ENCODE measurements around the gene FOXD2. TPM values are rescaled to one million over a fixed set of nuclear protein-coding genes. Genes with fewer than 3 reads are reported as not detected.

The FOXD2 gene
- total and polyA plus RNA-seq, 2 donors: 0.05 to 0.16 TPM

DNA sequence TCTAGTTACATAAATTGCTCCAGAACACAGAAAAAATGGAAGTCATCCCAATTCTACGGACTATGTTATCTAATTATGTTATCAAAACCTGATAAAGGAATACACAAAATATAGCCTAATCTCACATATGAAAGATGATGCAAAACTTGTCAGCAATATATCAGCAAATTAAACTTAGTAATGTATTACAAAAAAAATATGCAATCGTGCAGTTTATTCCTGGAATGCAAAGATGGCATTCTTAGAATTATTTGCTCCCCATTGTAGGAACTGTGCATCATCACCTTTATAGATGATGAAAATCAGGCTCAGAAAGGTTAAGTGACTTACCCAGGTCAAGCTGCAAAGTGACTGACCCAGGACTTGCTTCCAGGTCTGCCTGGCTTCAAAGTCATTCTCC is 14.0 kb upstream of the FOXD2 start:
- no peaks in the 10 kb centered on the region for H3K4me1 ChIP-seq (ENCODE audit: control insufficient read depth in 2 of 2, insufficient read depth in 2 of 2, low read length in 2 of 2)
- H3K4me3 ChIP-seq (ENCODE audit: low read length in 2 of 2): no peak overlapping the region
- no peak for DNase-seq (ENCODE audit: low read depth in 6 of 9, low spot score in 9 of 9)
- no peak overlapping the region for H3K27ac ChIP-seq (ENCODE audit: low read depth in 1 of 2, low read length in 1 of 2)
- H3K36me3 ChIP-seq (ENCODE audit: control insufficient read depth in 2 of 2, insufficient read depth in 2 of 2, low read length in 1 of 2): no peaks in the 10 kb centered on the region
- 59% methylated on average over 2 of the region's 2 CpGs for WGBS
- peaks cover 8 to 58% of the 10 kb centered on the region in 2 donors for H3K27me3 ChIP-seq (ENCODE audit: control insufficient read depth in 2 of 2, insufficient read depth in 1 of 2, low read length in 1 of 2)
- H3K9me3 ChIP-seq (ENCODE audit: control insufficient read depth in 2 of 2, insufficient read depth in 1 of 2, low read length in 1 of 2): no peaks in the 10 kb centered on the region

DNA sequence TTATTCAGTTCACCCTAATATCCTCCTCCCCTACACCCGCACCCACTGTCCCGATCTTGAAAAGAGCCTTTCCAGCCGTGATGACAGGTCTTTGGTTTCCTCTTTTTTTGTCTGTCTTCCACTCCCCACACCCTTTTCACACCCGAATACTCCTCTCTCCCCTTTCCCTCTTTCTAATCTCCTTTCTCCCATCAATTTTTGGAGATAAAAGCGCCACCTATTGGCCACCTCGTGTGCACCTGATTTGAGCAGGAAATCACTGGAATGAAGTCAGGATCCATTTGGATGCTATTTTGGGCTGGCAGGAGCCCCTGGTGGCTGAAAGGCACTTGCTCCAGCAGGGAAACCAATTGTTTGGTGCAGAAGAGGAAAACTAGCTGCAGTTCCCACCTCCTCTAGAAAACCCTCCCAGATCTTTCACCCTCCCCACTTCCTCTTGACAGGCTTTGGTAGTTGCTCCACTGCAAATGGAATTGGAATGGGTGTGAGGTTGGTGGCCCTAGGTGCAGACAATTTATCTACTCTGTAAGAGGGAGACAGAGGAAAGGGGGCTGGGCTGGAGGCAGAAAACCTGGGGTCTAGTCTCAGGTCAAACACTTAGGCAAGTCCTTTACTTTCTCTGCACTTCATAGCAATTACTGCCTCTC is 13.4 kb upstream of the FOXD2 start:
- WGBS: 7% methylated on average over 6 of the region's 6 CpGs
- Histone ChIP-seq H3K27me3 (ENCODE audit: control insufficient read depth in 2 of 2, insufficient read depth in 1 of 2, low read length in 1 of 2) (peaks cover 3 to 52% of the 10 kb centered on the region in 2 donors), H3K9me3 (ENCODE audit: control insufficient read depth in 2 of 2, insufficient read depth in 1 of 2, low read length in 1 of 2) (no peaks in the 10 kb centered on the region), H3K4me3 (ENCODE audit: low read length in 2 of 2) (no peak overlapping the region), H3K4me1 (ENCODE audit: control insufficient read depth in 2 of 2, insufficient read depth in 2 of 2, low read length in 2 of 2) (no peaks in the 10 kb centered on the region), H3K27ac (ENCODE audit: low read depth in 1 of 2, low read length in 1 of 2) (no peak overlapping the region), H3K36me3 (ENCODE audit: control insufficient read depth in 2 of 2, insufficient read depth in 2 of 2, low read length in 1 of 2) (no peaks in the 10 kb centered on the region)
- DNase-seq (ENCODE audit: low read depth in 6 of 9, low spot score in 9 of 9): no peak

DNA sequence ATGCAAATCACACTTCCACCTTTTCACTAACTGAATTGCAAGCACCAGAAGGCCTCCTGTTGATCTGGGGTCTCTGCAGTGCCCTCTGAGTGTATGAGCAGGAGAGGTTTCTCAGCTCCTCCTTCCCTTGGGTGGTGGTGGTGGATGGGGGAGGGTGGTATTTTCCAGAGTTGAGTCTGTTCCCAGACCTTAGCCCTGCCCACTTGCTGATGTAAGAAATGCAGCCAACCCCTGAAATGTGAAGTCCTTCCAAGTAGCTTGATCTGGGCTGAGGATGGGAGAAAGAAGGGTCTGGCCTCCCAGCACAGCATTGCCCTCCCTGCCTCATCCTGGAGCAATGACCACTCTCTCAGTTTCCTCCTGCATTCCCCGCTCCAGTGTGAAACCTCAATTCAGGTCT is 6.3 kb upstream of the FOXD2 start:
- WGBS: 98% methylated on average over 1 of the region's 1 CpG
- H3K4me1 ChIP-seq (ENCODE audit: control insufficient read depth in 2 of 2, insufficient read depth in 2 of 2, low read length in 2 of 2): peaks cover 5 to 31% of the 10 kb centered on the region in 2 donors
- H3K27ac ChIP-seq (ENCODE audit: low read depth in 1 of 2, low read length in 1 of 2): no peak overlapping the region
- no peaks in the 10 kb centered on the region for H3K36me3 ChIP-seq (ENCODE audit: control insufficient read depth in 2 of 2, insufficient read depth in 2 of 2, low read length in 1 of 2)
- peaks cover 0 to 3% of the 10 kb centered on the region in 2 donors for H3K9me3 ChIP-seq (ENCODE audit: control insufficient read depth in 2 of 2, insufficient read depth in 1 of 2, low read length in 1 of 2)
- H3K27me3 ChIP-seq (ENCODE audit: control insufficient read depth in 2 of 2, insufficient read depth in 1 of 2, low read length in 1 of 2): peaks cover 42 to 76% of the 10 kb centered on the region in 2 donors
- H3K4me3 ChIP-seq (ENCODE audit: low read length in 2 of 2): no peak overlapping the region
- no peak for DNase-seq (ENCODE audit: low read depth in 6 of 9, low spot score in 9 of 9)

DNA sequence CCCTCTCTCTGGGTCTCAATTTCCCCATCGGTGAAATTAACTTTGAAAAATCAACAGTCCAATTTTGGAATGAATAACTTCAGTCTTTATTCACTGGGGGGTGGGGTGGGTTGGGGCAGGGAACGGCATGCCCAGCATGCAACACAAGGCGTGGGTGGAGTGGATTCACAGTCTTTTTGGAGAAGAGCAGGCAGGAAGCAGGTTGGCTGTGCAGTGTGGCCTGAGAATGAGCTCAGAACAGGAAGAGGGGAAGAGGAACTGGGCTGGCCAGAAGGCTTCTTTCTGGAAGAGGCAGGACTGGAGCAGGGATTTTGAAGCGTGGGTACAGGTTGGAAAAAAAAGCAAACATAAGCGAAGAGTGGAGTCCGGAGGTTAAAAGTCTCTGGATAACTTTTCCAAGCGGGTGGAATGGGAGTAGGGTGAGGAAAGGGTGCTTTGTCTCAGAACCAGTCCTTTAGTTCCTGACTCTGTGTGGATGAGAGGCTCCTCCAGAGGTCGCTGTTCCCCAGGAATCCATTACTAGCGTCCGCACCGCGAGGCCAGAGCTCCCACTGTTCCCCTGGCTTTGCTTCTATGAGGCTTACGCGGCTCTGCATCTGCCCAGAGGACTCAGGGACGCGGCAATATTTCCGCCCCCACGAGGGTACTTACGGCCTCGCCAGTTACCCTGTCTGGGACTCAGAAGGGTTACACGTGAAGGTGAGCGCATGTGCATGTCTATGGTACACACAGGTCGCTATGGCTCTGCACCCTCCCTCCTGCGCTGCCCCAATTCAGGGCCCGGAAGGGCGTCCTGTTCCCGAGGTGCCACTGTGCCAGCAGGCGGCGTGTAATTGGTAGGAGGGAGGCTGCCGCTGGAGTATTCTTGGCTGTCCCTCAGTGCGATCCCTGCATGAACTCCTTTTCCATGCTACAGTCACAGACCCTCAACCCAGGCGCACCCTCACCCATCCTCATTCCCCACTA is 5.5 kb upstream of the FOXD2 start:
- Histone ChIP-seq H3K27me3 (ENCODE audit: control insufficient read depth in 2 of 2, insufficient read depth in 1 of 2, low read length in 1 of 2) (peaks cover 42 to 78% of the 10 kb centered on the region in 2 donors), H3K27ac (ENCODE audit: low read depth in 1 of 2, low read length in 1 of 2) (no peak overlapping the region), H3K36me3 (ENCODE audit: control insufficient read depth in 2 of 2, insufficient read depth in 2 of 2, low read length in 1 of 2) (no peaks in the 10 kb centered on the region), H3K9me3 (ENCODE audit: control insufficient read depth in 2 of 2, insufficient read depth in 1 of 2, low read length in 1 of 2) (peaks cover 0 to 3% of the 10 kb centered on the region in 2 donors), H3K4me3 (ENCODE audit: low read length in 2 of 2) (peak overlapping the region in 1 of 2 donors; percentile 34), H3K4me1 (ENCODE audit: control insufficient read depth in 2 of 2, insufficient read depth in 2 of 2, low read length in 2 of 2) (peaks cover 5 to 36% of the 10 kb centered on the region in 2 donors)
- peak in 7 of 9 donors; percentile 38 to 77 (median 59) for DNase-seq (ENCODE audit: low read depth in 6 of 9, low spot score in 9 of 9)
- WGBS: 8% methylated on average over 32 of the region's 32 CpGs

DNA sequence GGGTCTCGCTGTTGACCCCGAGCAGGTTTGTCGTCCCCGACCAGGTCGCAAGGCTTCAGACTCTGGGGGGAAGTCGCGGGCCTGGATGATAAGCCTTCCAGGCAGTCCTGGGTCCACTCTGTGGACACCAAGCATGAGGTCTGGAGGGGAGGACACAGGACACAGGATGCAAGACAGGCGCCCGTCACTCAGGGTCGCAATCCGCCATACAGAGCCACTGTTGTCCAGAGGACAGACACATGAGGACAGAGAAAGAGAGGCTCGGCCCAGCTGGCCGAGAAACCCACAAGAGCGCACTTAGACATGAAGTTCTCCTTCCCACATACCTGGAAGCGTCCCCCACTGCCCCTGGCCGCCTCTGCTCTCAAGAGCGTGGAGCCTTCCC is 4.8 kb upstream of the FOXD2 start:
- Histone ChIP-seq H3K36me3 (ENCODE audit: control insufficient read depth in 2 of 2, insufficient read depth in 2 of 2, low read length in 1 of 2) (no peaks in the 10 kb centered on the region), H3K4me1 (ENCODE audit: control insufficient read depth in 2 of 2, insufficient read depth in 2 of 2, low read length in 2 of 2) (peaks cover 6 to 36% of the 10 kb centered on the region in 2 donors), H3K27me3 (ENCODE audit: control insufficient read depth in 2 of 2, insufficient read depth in 1 of 2, low read length in 1 of 2) (peaks cover 44 to 79% of the 10 kb centered on the region in 2 donors), H3K9me3 (ENCODE audit: control insufficient read depth in 2 of 2, insufficient read depth in 1 of 2, low read length in 1 of 2) (peaks cover 0 to 3% of the 10 kb centered on the region in 2 donors), H3K27ac (ENCODE audit: low read depth in 1 of 2, low read length in 1 of 2) (no peak overlapping the region), H3K4me3 (ENCODE audit: low read length in 2 of 2) (no peak overlapping the region)
- DNase-seq (ENCODE audit: low read depth in 6 of 9, low spot score in 9 of 9): no peak
- 19% methylated on average over 17 of the region's 17 CpGs for WGBS

DNA sequence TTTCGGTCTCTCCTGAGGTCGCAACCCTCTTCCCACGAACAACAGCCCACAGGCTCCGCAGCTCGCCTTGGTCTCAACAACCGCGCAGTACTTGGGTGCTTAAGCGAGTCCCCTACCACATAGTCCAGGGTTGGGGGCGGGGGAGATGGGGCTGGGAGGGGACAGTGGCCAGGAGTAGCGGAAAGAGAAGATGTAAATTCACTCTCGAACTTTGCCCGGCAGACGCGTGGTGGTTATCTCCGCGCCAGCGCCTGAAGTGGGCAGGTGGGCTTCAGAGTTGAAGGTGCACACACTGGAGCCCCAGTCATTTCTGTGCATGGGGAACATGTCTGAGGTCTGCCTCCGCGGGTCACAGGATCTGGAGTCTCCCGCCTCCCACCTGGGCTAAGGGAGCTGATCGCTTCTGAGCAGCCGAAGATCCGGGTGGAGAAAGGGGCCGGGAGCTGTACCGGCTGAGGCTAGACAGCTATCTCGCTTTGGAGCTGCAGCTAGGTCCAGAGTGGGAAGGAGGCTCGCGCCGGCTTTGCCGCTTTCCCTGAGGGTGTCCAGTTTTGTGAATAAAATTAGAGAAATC is 4.3 kb upstream of the FOXD2 start:
- Histone ChIP-seq H3K36me3 (ENCODE audit: control insufficient read depth in 2 of 2, insufficient read depth in 2 of 2, low read length in 1 of 2) (no peaks in the 10 kb centered on the region), H3K4me3 (ENCODE audit: low read length in 2 of 2) (peak overlapping the region in 1 of 2 donors; percentile 9), H3K4me1 (ENCODE audit: control insufficient read depth in 2 of 2, insufficient read depth in 2 of 2, low read length in 2 of 2) (peaks cover 8 to 36% of the 10 kb centered on the region in 2 donors), H3K27ac (ENCODE audit: low read depth in 1 of 2, low read length in 1 of 2) (no peak overlapping the region), H3K9me3 (ENCODE audit: control insufficient read depth in 2 of 2, insufficient read depth in 1 of 2, low read length in 1 of 2) (peaks cover 0 to 3% of the 10 kb centered on the region in 2 donors), H3K27me3 (ENCODE audit: control insufficient read depth in 2 of 2, insufficient read depth in 1 of 2, low read length in 1 of 2) (peaks cover 48 to 84% of the 10 kb centered on the region in 2 donors)
- DNase-seq (ENCODE audit: low read depth in 6 of 9, low spot score in 9 of 9): no peak
- WGBS: 9% methylated on average over 30 of the region's 30 CpGs

DNA sequence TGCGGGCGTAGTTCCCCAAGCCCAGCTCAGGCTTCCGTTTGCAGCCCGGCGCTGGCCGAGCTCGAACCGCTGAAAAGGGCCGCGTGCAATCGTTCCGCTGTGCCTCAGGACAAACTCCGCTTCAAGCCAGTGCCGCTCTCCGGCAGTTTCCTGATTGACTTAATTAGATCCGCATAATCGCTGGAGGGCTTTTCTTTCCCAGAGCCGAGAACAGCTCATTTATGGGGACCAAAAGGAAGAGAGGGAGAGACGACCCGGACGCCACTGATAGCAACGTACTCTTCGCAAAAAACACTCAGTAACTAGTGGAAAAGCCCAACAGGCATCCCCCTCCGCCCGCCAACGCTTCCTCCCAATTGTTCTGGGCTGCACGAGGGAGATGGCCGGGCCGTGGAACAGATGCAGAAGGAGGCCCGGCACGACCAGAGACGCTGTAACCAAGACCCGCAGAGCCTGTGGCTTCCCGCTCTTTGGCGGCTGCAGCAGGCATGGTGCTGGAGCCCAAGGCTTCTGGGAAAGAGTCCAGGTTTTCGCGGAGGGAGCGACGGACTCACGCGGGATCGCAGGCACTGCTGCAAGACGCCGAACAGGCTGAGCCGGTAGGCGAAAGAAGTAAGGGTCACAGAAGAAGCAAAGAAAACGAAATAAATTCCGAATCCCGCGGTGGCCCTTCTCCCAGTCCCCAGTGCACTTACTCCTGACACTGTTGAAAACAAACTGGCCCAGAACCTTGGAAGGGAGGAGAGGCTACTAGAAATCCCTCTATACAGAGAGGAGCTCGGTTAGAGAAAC is 3.6 kb upstream of the FOXD2 start:
- H3K36me3 ChIP-seq (ENCODE audit: control insufficient read depth in 2 of 2, insufficient read depth in 2 of 2, low read length in 1 of 2): no peaks in the 10 kb centered on the region
- no peak for DNase-seq (ENCODE audit: low read depth in 6 of 9, low spot score in 9 of 9)
- WGBS: 9% methylated on average over 51 of the region's 51 CpGs
- peaks cover 0 to 3% of the 10 kb centered on the region in 2 donors for H3K9me3 ChIP-seq (ENCODE audit: control insufficient read depth in 2 of 2, insufficient read depth in 1 of 2, low read length in 1 of 2)
- H3K27me3 ChIP-seq (ENCODE audit: control insufficient read depth in 2 of 2, insufficient read depth in 1 of 2, low read length in 1 of 2): peaks cover 55 to 90% of the 10 kb centered on the region in 2 donors
- H3K27ac ChIP-seq (ENCODE audit: low read depth in 1 of 2, low read length in 1 of 2): no peak overlapping the region
- H3K4me1 ChIP-seq (ENCODE audit: control insufficient read depth in 2 of 2, insufficient read depth in 2 of 2, low read length in 2 of 2): peaks cover 8 to 36% of the 10 kb centered on the region in 2 donors
- peak overlapping the region in 1 of 2 donors; percentile 9 for H3K4me3 ChIP-seq (ENCODE audit: low read length in 2 of 2)

DNA sequence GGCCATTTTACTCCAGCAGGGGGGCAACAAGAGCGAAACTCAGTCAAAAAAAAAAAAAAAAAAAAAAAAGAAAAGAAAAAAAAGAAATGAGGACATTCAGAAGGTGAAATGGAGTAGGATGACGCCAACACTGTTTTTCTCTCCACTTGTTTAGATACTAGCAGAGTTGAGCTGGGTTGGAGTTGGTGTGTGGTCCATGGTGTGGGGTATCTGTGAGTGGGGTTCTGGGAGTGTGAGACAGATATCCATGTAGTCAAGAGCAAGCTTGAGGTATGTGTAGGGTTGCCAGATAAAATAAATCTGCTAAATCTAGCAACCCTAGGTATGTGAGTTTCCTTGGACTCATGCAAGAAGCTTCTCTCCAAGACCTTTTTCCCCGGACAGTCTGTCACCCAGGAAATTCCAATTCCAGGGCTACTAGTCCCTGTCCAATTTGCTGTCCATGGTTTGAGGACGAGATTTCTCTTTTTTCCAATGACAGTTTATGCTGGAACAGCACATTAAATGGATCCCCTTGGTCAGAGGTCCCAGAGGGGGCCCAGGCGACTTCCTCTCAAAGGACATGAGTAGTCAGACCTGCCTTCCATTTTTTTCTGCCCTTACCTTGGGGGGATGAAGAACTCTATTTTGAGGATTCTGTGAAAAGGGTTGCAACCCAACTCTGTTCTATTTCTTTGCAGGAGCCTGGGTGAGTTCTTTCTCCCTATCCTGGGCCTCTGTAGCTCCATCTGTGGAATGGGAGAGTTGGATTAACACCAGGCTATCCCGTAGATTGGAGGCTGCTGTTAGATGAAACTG is 2.1 kb upstream of the FOXD2 start:
- H3K27ac ChIP-seq (ENCODE audit: low read depth in 1 of 2, low read length in 1 of 2): no peak overlapping the region
- H3K4me1 ChIP-seq (ENCODE audit: control insufficient read depth in 2 of 2, insufficient read depth in 2 of 2, low read length in 2 of 2): peaks cover 8 to 40% of the 10 kb centered on the region in 2 donors
- no peaks in the 10 kb centered on the region for H3K36me3 ChIP-seq (ENCODE audit: control insufficient read depth in 2 of 2, insufficient read depth in 2 of 2, low read length in 1 of 2)
- H3K4me3 ChIP-seq (ENCODE audit: low read length in 2 of 2): peak overlapping the region in 1 of 2 donors; percentile 67
- 71% methylated on average over 6 of the region's 6 CpGs for WGBS
- H3K27me3 ChIP-seq (ENCODE audit: control insufficient read depth in 2 of 2, insufficient read depth in 1 of 2, low read length in 1 of 2): peaks cover 69 to 97% of the 10 kb centered on the region in 2 donors
- no peak for DNase-seq (ENCODE audit: low read depth in 6 of 9, low spot score in 9 of 9)
- peaks cover 0 to 3% of the 10 kb centered on the region in 2 donors for H3K9me3 ChIP-seq (ENCODE audit: control insufficient read depth in 2 of 2, insufficient read depth in 1 of 2, low read length in 1 of 2)

All from thymus (tissue), 11 donors.